Upper lobe of right lung (tissue), 1 donor: ENCODE measurements around the gene LILRA6. TPM values are rescaled to one million over a fixed set of nuclear protein-coding genes. Genes with fewer than 3 reads are reported as not detected.
A peak's percentile ranks its signal among the peaks of the same experiment; 100 is the strongest.
"Not testable (repeated sequence)": the region's sequence is repeated elsewhere in the genome, so short reads cannot be mapped to it uniquely, and the experiment has no call there.

ENCODE experiments used
- ATAC-seq: fragments of 200-7000 bp; cut with Tn5 transposase; one replicate; pipeline ENCODE4 v1.9.1; 2020; ENCODE audit warnings: mild to moderate bottlenecking, moderate library complexity
- DNase-seq: peaks from one replicate; pipeline ENCODE4 v3.0.0-alpha.2; 2020
- H3K27ac ChIP-seq: fragments of 200-600 bp; one replicate; pipeline ENCODE4 v1.8.0; 2022
- H3K27me3 ChIP-seq: fragments of 200-600 bp; one replicate; pipeline ENCODE4 v1.8.0; 2022; ENCODE audit warnings: mild to moderate bottlenecking
- H3K36me3 ChIP-seq: fragments of 200-600 bp; one replicate; pipeline ENCODE4 v1.8.0; 2022
- H3K4me1 ChIP-seq: fragments of 200-600 bp; one replicate; pipeline ENCODE4 v1.8.0; 2022
- H3K4me3 ChIP-seq: fragments of 200-600 bp; one replicate; pipeline ENCODE4 v1.8.0; 2022; ENCODE audit warnings: mild to moderate bottlenecking
- H3K9me3 ChIP-seq: fragments of 200-600 bp; one replicate; pipeline ENCODE4 v1.8.0; 2022
- intact Hi-C: fragments of 100-400 bp; cut with DNase I; formaldehyde crosslinking; loops from one replicate; pipeline ENCODE4 v1.11.0; 2022
- long read RNA-seq: library from polyadenylated mRNA; unstranded; transcript quantifications from one replicate; pipeline ENCODE4 v2.0.0, GENCODE V29; 2021
- total RNA-seq: library from RNA; stranded (reverse); fragmentation: NEBNext Ultra II Directional; extraction: Animal tissue kit (Norgen Biotek cat#: 25700); gene quantifications from one replicate; pipeline ENCODE4 v1.2.1, GENCODE V29; 2021
- TF ChIP-seq, protein P1 (sequence below): fragments of 200-600 bp; IDR thresholded peaks from one replicate; pipeline ENCODE4 v1.8.0; 2022; ENCODE audit warnings: antibody characterized with exemption
- donor health status: DM: no; HTN: yes; CAD: no; lungs with severe emphysema.

The LILRA6 gene
- 21.4 TPM for total RNA-seq
- long read RNA-seq, transcript LILRA6-203 (8 exons, 1,890 nt), result major isoform, 7 of 30 reads
- long read RNA-seq, partial matches to known transcripts, result 8 of 30 reads
- long read RNA-seq, other reads (novel, unspliced or antisense), result 13 of 30 reads

DNA sequence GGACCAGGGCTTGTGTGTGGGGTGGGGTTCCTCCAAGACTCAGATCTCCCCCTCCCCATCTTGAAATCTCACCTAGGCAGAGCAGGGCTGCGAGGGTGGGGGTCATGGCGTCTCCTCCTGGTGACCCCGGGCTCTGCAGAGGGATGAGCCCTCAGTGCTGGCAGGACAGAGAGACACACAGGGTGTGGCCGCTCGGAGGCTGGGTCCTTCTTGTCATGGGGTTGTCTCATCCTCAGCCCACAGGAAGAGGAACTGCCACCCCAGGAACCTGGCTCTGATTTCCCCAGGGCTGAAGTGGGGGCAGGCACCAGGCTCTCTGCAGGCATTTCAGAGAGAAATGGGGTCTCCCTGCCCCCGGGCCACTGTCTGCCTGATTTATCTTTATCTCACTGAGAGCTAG is at the start of gene LILRA6:
LILRA6 (minus strand) TSS at position 145 of the 400 bp plus-strand sequence.
- H3K27me3 ChIP-seq, H3K27ac ChIP-seq, H3K36me3 ChIP-seq, H3K4me3 ChIP-seq, H3K9me3 ChIP-seq, H3K4me1 ChIP-seq, intact Hi-C loops: not testable (repeated sequence)
- DNase-seq (peak; percentile 69), ATAC-seq (peak; percentile 93)

- H3K27ac ChIP-seq, H3K4me3 ChIP-seq, intact Hi-C loops, H3K4me1 ChIP-seq, DNase-seq, H3K9me3 ChIP-seq, H3K27me3 ChIP-seq, H3K36me3 ChIP-seq: not testable (repeated sequence)
- ATAC-seq, result peak; percentile 13
These were observed 46.6 kb upstream of the LILRA6 start for GRCh38 chr19:54289160-54289559.

- H3K9me3 ChIP-seq, result no peaks in the 10 kb centered on the region
- TF ChIP-seq, protein P1, sequence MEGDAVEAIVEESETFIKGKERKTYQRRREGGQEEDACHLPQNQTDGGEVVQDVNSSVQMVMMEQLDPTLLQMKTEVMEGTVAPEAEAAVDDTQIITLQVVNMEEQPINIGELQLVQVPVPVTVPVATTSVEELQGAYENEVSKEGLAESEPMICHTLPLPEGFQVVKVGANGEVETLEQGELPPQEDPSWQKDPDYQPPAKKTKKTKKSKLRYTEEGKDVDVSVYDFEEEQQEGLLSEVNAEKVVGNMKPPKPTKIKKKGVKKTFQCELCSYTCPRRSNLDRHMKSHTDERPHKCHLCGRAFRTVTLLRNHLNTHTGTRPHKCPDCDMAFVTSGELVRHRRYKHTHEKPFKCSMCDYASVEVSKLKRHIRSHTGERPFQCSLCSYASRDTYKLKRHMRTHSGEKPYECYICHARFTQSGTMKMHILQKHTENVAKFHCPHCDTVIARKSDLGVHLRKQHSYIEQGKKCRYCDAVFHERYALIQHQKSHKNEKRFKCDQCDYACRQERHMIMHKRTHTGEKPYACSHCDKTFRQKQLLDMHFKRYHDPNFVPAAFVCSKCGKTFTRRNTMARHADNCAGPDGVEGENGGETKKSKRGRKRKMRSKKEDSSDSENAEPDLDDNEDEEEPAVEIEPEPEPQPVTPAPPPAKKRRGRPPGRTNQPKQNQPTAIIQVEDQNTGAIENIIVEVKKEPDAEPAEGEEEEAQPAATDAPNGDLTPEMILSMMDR, result no peak
- no peaks in the 10 kb centered on the region for H3K36me3 ChIP-seq
- ATAC-seq (no peak), DNase-seq (no peak)
- H3K27ac ChIP-seq, result no peak overlapping the region
- intact Hi-C loops, result no loop called here
- no peaks in the 10 kb centered on the region for H3K27me3 ChIP-seq
- no peak overlapping the region for H3K4me3 ChIP-seq
- no peaks in the 10 kb centered on the region for H3K4me1 ChIP-seq
These were observed 44.9 kb upstream of the LILRA6 start for GRCh38 chr19:54287456-54287855.

GRCh38 chr19:54286283-54286682 is 43.7 kb upstream of the LILRA6 start:
- intact Hi-C loops, H3K27ac ChIP-seq, H3K9me3 ChIP-seq, H3K4me1 ChIP-seq, H3K27me3 ChIP-seq, H3K4me3 ChIP-seq, H3K36me3 ChIP-seq, DNase-seq: not testable (repeated sequence)
- peak; percentile 23 for ATAC-seq

- H3K27me3 ChIP-seq, intact Hi-C loops, H3K4me1 ChIP-seq, H3K4me3 ChIP-seq, DNase-seq, H3K27ac ChIP-seq, H3K36me3 ChIP-seq, H3K9me3 ChIP-seq: not testable (repeated sequence)
- ATAC-seq, result peak; percentile 16
These were observed 43.0 kb upstream of the LILRA6 start for GRCh38 chr19:54285427-54286056.

DNA sequence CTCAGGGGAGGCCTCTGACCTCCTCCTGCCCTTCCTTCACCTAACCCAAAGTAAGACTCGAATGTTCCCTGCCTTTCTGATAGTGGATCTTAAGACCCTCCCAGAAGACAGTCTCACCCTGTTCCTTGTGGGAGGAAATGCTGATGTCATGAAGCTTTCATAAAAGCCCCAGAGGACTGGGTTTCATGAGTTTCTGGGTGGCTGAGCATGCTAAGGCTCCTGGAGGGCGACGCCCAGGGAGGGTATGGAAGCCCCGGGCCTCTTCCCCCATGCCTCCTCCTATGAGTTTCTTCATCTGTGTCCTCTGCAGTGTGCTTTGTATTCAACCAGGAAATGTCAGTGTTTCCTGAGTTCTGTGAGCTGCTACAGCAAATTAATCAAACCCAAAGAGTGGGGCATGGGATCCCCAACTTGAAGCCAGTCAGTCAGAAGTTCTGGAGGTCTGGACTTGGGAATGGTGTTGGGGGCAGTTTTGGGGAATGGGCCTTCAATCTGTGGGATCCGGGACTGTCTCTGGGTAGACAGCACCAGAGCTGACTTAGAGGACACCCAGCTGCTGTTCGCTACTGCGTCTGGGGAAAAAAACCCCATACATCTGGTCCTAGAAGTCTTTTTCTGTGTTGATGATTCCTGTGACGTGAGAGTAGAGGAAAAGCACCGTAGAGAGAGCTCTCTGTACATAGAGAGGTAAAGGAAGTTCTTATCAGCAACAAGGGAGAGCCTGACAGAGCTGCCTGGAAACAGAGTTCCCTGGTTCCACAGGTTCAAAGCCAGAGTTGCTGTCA is 40.3 kb upstream of the LILRA6 start:
- Histone ChIP-seq H3K4me1 (no peaks in the 10 kb centered on the region), H3K9me3 (no peaks in the 10 kb centered on the region), H3K4me3 (no peak overlapping the region), H3K36me3 (no peaks in the 10 kb centered on the region), H3K27ac (no peak overlapping the region), H3K27me3 (peaks cover 5% of the 10 kb centered on the region)
- TF ChIP-seq, protein P1, result no peak
- ATAC-seq (peak; percentile 5), DNase-seq (no peak)
- intact Hi-C loops, result no loop called here

GRCh38 chr19:54281729-54282075 is 39.1 kb upstream of the LILRA6 start:
- H3K4me3 ChIP-seq, H3K27me3 ChIP-seq, H3K9me3 ChIP-seq, H3K4me1 ChIP-seq, H3K27ac ChIP-seq, ATAC-seq, DNase-seq, intact Hi-C loops, H3K36me3 ChIP-seq: not testable (repeated sequence)

DNA sequence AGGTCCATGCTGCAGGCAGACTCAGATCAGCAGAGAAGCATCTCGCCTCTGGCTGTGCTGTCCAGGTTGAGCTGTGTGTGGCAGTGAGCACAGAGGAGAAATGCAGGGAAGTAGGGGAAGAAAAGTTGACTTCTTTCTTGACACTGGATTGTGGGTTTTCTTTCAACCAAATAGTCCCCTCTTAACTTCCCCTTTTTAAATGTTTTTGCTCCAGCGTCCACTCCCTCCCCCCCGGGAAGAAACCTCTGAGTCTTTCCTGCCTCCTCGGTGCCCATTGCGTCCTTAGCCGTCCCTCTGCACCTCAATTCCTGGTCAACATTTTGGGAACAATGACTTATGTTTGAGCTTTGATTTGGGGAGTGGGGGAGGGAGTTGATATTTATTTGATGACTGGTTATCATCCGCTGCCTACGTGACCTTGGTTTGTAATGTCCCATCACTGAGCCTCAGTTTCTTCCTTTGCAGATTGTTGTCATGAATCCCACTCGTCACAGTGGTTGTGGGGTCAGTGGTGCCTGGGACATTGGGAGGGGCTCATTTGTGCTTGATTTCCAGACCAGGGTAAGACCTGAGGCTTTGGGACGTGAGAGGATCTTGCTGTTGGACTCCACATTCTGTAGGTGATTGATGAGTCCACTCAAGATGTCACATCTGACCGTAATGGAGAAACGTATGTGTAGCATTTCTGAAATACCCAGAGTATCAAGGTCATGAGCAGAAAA is 38.6 kb upstream of the LILRA6 start, which contains the start of gene LILRB2:
LILRB2 (minus strand) TSS at position 104 of the 722 bp plus-strand sequence. CDS start 614 bp downstream, outside the sequence.
- Histone ChIP-seq H3K36me3 (no peaks in the 10 kb centered on the region), H3K4me3 (peak within 1 kb of the TSS; percentile 24), H3K9me3 (no peaks in the 10 kb centered on the region), H3K27me3 (peaks cover 5% of the 10 kb centered on the region), H3K27ac (peak within 1 kb of the TSS; percentile 24), H3K4me1 (no peaks in the 10 kb centered on the region)
- TF ChIP-seq, protein P1, result no peak
- intact Hi-C loops, result no loop called here
- DNase-seq (no peak), ATAC-seq (peak; percentile 59)

GRCh38 chr19:54280441-54280840 is 37.9 kb upstream of the LILRA6 start:
- Histone ChIP-seq H3K27ac (peak overlapping the region; percentile 24), H3K4me3 (peak overlapping the region; percentile 24)
- H3K27me3 ChIP-seq, H3K36me3 ChIP-seq, H3K4me1 ChIP-seq, H3K9me3 ChIP-seq, DNase-seq, intact Hi-C loops: not testable (repeated sequence)
- peak; percentile 78 for ATAC-seq

- ATAC-seq, H3K4me1 ChIP-seq, DNase-seq, H3K9me3 ChIP-seq, H3K27ac ChIP-seq, H3K27me3 ChIP-seq, H3K36me3 ChIP-seq, intact Hi-C loops: not testable (repeated sequence)
- peak overlapping the region; percentile 24 for H3K4me3 ChIP-seq
These were observed 37.4 kb upstream of the LILRA6 start for GRCh38 chr19:54280025-54280424.
